GM03348 (cell line): Measurements from ENCODE around the gene UNC50.
"Not testable (repeated sequence)": the region's sequence is repeated elsewhere in the genome, so short reads cannot be mapped to it uniquely, and the experiment has no call there.

Experiments used
- DNase-seq: peaks from one replicate; pipeline ENCODE4 v3.0.0; 2012; ENCODE audit warnings: low spot score

Gene UNC50

GRCh38 chr2:98608962-98609604 is 694 bp downstream of the UNC50 start:
- DNase-seq: peak; percentile 64

GRCh38 chr2:98614024-98614739 is 5.8 kb downstream of the UNC50 start:
- no peak for DNase-seq

DNA sequence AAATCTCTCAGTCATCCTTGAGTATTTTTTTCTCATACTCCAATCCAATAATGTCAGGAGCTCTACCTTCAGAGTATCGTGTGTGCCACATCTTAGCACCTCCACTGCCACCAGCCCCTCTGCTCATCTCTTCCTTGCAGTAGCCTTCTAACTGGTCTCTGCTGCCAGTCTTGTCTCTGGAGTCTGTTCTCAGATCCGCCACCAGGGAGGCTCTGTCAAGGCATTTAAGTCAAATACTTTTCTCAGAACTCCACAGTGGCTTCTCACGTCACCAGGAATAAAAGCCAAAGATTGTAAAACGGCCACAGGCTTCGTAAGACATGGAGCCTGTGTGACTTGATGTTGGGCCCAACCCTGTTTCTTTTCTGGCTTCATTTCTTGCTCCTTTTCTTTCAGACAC is 7.1 kb downstream of the UNC50 start:
- DNase-seq: no peak

- no peak for DNase-seq
Measured at GRCh38 chr2:98617149-98617548, 8.8 kb downstream of the UNC50 start.

DNA sequence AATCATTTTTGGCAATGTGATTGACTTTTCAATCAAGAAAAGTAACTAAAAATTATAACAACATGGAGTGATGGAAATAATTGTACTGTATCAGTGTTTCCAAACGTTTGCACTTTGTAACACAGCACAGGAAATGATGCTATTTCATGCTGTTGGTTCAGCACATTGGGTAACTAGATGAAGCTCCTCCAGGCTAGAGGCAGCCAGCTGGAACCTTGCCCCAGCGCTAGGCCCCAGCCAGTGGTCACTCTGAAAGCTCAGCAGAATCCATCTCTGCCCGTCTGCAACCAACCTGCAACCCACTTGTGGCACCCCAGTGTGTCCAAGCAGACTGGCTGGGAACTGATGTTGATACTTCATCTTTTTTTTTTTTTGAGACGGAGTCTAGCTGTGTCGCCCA is 15.3 kb downstream of the UNC50 start:
- no peak for DNase-seq

GRCh38 chr2:98632351-98632750 is 24.0 kb downstream of the UNC50 start:
- DNase-seq: no peak

GRCh38 chr2:98634406-98635092 is 26.2 kb downstream of the UNC50 start:
- DNase-seq: no peak

DNA sequence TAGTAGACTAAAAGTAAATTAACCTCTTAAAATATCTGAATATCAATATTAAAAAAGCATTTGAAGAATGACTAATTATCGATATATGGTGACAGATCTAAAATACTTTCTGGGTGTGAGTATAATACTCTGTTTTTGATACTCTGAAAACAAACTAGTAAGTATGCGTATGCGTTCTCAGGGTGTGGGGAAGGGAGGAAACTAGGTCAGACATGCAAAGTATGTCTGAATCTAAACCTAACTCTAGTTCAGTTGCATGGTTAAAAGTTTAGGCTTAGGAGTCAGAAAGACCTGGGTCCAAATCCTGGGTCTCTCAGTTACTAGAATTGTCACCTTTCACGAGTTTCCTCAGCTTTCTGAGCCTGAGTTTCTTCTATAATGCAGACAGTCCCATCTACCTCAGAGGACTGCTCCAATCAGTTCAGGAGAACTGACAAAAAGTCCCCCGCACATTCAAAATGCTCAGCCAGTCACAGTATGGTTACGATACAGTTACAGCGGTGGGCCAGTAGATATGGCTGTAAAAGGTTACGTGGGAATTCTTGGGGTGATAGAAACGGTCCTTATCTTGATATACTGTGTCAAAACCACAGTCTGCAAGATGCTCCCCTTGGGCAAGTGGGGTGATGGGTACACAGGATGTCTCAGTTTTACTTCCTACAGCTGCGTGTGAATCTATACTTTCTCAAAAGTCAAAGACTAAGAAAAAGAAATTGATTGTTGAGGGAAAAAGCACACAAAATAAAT is 29.2 kb downstream of the UNC50 start:
- DNase-seq: no peak

DNA sequence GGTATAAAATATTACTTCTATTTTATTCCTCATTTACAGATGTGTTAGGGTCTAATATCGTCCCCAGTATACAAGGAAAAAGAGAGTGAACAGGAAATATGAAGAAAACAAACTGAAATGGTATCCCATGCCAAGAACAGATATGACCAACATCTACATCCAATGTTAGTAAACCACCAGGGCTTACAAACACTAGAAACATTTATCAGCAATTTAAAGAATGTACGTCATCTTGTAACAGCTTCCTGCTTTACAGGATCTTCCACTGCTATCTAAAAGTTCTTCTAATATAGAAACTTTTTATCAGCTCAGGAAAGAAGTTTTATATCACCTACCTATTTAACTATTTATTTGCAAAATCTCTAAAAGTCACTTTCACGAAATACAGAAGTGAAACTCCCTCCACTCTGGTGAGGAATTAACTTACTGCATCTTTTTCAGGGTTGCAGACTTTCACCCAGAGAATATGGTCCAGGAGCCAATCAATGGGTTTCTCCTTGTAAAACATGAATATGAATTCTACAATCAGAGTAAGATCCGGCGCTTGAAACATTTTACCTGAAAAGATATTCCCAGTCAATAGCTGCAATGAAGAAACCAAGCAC is 35.2 kb downstream of the UNC50 start:
- no peak for DNase-seq

GRCh38 chr2:98647636-98648035 is 39.2 kb downstream of the UNC50 start:
- DNase-seq: no peak

DNA sequence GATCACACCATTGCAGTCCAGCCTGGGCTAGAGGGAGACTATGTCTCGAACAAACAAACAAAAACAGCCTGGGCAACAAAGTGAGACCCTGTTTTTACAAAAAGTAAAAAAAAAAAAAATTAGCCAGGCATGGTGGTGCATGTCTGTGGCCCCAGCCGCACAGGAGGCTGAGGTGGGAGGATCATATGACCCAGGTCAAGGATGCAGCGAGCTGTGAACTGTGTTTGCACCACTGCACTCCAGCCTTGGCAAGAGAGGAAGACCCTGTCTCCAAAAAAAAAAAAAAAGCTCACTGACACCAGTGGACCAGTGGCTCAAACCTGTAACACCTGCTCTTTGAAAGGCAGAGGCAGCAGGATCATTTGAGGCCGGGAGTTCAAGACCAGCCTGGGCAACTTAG is 40.1 kb downstream of the UNC50 start:
- DNase-seq: no peak

DNA sequence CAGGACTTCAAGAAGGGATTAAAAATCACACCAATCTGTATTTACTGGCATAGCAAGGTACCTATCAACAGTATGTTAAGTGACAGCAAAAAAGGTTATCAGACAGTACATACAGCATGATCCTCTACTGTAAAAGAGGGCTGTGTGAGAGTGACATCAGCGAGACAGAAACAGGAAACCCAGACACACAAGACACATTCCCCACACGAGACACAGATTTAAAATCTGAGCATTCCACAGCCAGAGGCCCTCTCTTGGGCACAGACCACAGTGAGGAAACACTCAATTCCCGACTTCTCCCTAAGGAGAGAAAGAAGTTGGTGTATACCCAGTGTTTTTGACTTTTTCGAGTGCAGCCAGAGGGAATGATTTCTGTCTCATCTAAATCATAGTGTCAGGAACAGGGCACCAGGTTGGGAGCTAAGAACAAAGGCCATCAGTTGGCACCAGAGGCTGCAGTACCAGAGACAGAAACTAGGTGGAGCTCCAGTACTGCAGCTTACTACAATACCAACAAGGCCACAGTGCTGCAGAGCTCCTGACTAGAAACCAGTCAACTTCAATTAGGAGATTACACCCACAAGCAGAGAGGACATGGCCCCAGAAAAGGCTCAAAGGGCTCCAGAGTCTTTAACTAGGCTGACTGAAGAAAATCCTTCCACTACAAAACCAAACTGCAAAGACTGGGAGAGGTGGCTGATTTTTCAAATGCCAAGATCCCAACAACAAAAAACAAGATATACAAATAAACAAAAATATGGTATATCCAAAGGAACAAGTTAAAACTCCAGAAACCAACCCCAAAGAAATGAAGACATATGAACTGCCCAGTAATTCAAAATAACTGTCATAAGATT is 41.0 kb downstream of the UNC50 start:
- DNase-seq: peak; percentile 78

DNA sequence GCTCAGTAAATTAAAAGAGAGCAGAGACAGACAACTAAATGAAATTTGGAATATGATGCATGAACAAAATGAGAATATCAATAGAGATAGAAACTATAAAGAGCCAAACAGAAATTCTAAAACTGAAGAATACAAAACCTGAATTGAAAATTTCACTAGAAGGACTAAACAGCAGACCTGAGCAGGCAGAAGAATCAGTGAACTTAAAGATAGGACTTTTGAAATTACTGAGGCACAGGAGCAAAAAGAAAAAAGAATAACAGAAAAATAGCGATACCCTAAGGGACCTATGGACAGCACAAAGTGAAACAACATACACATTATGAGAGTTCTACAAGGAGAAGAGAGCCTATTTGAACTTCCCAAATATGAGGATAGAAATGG is 41.6 kb downstream of the UNC50 start:
- no peak for DNase-seq

- no peak for DNase-seq
Measured at GRCh38 chr2:98650998-98651397, 42.6 kb downstream of the UNC50 start.

GRCh38 chr2:98654699-98655495 is 46.5 kb downstream of the UNC50 start:
- DNase-seq: no peak

DNA sequence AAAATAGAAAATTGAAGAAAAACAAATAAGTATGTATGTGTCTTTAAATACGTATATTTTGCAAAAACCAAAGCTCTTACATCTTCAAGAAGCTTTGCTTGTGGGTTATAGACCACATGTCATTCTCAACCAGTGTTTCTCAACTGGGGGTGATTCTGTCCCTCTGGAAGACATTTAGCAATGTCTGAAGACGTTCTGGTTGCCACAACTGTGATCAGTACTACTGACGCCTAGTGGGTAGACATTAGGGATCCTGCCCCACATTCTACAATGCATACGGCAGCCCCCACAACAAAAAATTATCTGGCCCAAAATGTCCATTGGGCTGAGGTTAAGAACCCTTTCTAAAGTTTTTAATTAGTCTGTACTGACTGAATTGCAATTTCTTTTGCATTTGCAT is 48.4 kb downstream of the UNC50 start:
- no peak for DNase-seq

DNA sequence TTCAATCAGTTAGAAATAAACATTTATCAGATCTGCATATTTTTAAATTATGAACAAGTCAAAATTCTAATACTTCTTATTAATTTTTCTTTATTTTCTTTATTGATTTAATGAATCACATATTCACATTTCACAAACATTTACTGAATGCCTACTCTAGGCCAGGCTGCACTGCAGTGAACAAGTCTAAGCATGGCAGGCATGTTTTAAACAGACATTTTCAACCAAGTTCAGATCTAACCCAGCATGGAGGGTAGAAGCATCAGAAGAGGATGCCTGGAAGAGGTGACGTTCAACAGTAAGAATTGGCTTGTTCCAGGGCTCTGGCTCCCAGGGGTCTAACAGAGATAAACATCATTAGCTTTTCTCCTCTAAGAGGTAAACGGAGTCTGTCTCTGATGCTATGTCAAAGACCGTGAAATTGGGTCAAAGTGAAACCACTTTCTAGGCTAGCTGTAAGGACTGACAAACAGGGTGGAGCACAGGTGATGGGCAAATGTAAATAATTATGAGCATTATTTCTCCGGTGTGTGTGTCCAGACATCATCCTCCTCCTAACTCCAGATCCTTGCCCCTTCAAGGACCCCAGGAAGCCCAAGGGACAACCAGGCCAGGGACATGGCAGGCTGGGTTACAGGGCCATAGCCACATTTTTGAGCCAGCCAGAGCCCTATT is 50.6 kb downstream of the UNC50 start:
- DNase-seq: no peak

GRCh38 chr2:98659491-98659840 is 51.1 kb downstream of the UNC50 start:
- DNase-seq: not testable (repeated sequence)

DNA sequence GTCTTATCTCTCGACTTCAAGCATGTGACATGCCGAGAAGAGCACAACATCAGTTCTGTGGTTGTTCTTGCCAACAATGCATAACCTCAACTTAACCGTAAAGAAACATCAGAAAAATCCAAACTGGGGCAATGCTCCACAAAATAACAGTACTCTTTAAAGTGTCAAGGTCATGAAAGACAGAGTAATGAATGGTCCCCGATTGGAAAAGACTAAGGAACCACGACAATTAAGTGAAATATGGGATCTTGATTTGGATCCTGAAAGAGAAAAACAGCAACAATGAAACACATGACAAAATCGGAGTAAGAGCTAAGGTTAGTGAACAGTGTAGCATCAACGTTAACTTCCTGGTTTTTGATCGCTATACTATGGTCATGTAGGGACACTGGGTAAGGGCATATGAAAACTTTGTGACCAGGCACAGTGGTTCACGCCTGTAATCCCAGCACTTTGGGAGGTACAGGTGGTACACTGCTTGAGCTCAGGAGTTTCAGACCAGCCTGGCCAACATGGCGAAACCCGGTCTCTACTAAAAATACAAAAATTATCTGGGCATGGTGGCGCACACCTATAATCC is 55.2 kb downstream of the UNC50 start:
- no peak for DNase-seq

DNA sequence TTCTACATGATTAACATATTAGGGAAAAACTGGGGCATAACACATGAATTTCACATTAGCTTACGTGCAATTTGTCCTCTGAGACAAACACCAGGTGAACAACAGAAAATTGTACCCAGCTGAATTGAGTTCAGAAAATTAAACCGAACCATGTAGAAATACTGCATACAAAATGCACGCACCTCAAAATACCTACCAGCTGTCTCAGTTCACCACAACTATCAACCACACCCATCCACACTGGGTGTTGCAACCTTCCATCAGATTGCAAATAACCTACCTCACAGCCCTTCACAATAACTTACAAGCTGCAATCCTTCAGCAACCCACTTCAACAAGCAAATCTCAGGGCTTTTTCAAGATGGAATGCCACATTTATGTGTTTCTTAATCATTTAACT is 55.9 kb downstream of the UNC50 start:
- no peak for DNase-seq
